GM21619 (cell line): ENCODE results near the gene PCSK2.

ENCODE experiments used
- ATAC-seq: cut with Tn5 transposase; IDR thresholded peaks from one replicate; pipeline ENCODE4 v1.9.1; 2021; ENCODE audit not compliant: unreplicated experiment

Gene PCSK2

DNA sequence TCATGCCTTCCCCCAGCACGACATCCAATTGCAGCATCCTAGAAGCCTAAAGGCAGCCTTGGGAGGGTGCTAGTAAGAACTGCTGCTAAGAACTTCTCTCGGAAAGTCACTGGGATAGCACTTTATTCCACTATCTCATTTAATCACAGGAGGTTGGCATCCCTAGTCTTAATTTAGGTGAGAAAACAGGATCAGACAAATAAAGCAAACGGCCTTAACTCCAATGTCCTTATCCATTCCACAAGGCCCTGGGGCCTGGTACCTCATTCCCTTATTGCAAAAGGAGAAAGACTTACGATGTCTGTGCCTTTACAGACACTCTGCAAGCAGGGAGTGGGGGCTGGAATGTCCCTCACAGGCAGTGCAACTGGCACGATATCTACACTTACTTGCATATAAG lies 243.7 kb downstream of the PCSK2 start:
- no peak for ATAC-seq

- ATAC-seq, result no peak
These were observed 244.1 kb downstream of the PCSK2 start for GRCh38 chr20:17470973-17471372.

DNA sequence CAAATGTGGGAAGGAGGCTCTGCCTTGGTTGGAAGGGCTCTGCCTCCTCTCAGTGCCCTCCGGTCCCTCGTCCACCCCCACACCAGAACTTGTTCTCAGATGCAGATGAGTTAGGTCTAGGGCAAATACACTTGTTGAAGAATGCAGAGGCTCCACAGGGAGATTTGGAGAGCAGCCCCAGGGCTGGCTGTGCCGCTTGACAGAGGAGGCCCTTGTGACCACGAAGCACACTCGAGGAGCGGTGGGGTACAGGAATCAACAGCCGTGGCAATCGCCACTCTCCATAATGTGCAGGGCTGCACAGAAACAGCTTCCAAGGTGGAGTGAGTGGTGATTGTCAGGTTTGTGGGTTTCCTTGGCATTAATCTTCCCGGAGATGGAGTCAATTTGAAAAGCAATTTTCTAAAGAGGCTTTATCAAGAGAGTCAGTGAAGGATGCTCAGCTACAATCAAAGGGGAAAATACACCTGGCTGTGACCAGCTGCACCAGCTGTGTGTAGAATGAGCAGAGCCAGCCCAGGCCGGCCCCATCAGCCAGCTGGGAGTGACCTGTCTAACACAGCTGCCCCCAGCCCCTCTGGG lies 244.9 kb downstream of the PCSK2 start:
- ATAC-seq, result no peak

- no peak for ATAC-seq
These were observed 246.8 kb downstream of the PCSK2 start for GRCh38 chr20:17473659-17474058.

DNA sequence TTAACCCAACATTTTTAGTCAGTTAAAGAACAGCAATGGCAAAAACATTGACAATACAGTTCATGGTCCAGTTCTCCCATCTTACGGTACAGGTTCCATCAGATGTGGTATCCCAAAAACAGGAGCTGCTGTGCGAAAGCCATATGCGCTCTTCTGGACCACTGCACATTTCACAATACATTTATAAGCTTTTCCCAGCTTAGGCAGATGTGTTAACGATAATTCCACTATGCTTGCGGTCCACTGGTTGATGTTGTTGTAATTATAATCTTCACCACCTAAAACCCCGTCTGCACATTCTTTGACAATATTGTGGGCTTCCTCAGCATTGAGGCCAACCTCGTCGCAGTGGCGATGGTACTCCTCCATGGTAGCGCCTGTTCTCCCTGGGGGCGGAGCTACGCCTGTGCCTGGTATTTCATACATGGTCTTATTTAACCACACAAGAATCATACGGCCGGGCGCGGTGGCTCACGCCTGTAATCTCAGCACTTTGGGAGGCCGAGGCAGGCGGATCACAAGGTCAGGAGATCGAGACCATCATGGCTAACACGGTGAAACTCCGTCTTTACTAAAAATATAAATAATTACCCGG lies 252.3 kb downstream of the PCSK2 start:
- ATAC-seq, result no peak

- no peak for ATAC-seq
These were observed 253.9 kb downstream of the PCSK2 start for GRCh38 chr20:17480696-17481095.

DNA sequence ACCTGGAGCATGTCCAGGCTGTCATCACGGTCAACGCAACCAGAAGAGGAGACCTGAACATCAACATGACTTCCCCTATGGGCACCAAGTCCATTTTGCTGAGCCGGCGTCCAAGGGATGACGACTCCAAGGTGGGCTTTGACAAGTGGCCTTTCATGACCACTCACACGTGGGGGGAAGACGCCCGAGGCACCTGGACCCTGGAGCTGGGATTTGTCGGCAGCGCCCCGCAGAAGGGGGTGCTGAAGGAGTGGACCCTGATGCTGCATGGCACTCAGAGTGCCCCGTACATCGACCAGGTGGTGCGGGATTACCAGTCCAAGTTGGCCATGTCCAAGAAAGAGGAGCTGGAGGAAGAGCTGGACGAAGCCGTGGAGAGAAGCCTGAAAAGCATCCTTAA lies 254.8 kb downstream of the PCSK2 start:
- no peak for ATAC-seq

DNA sequence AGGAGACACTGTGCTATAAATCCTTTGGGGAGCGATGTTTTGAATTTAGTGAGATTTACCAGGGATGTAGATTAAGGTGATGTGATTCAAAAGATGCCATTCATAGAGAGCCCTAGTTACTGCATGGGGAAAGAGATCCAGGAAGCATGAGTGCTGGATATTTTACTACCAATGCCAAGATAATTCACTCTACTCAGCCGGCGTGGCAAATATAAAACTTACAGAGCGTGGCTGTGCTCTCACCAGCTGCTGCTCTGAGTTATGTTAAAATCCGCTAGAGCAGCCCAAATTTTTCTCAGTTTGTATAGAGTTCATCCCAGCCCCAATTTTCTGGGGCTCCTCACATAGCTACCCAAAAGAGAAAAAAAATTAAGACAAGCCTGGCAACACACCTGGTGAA lies 255.7 kb downstream of the PCSK2 start:
- ATAC-seq, result no peak

DNA sequence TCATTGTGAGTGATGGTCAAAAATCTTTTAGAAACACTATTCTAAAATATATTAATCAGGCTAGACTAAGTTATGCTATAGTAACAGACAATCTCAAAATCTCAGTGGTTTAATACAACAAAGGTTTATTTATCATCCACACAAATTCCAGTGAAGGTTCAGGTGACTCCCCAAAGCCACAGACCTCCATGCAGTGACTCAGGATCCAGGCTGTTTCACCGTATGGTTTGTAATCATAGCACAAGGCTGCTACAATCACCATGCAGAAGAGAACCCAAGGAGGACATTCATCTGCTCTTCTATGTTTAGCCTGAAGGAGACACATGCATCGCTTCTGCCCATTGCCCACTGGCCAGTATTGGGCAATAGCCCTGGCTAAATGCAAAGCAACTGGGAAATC lies 258.2 kb downstream of the PCSK2 start:
- no peak for ATAC-seq

DNA sequence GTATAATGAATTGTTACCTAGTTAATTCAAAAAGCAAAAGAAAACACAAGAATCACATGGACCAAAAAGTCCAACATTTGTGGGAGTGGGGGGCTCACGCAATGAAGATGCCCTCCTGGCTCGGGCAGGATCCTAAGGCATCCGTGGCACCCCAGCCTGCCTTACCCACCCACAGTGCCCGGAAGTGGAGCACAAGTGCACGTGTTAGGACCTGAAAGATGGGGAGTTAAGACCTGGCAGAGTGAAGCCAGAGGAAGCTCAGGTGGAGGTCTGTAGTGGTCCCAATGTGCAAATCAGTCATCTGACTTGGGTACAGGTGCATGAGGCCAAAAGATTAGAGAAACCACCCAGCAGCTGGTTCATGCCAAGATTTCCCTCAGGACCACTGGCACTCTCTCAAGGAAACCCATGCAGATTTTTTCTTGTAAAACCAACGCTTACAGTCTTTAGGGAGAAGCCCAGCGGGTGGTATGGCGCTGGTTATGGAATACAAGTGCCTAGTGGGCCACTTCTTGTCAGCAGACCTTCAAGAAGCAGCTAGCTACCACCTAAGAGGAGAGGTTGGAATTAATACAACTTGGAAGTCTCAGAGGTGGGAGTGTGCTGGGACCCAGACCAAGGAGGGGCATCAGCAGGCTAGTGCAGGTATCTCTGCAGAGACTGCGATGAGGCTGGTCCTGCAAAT lies 262.2 kb downstream of the PCSK2 start:
- ATAC-seq, result no peak

GRCh38 chr20:17490501-17490900 lies 263.7 kb downstream of the PCSK2 start:
- no peak for ATAC-seq

- no peak for ATAC-seq
These were observed 264.2 kb downstream of the PCSK2 start for GRCh38 chr20:17491041-17491440.

- ATAC-seq, result no peak
These were observed 264.6 kb downstream of the PCSK2 start for GRCh38 chr20:17491488-17491887.

DNA sequence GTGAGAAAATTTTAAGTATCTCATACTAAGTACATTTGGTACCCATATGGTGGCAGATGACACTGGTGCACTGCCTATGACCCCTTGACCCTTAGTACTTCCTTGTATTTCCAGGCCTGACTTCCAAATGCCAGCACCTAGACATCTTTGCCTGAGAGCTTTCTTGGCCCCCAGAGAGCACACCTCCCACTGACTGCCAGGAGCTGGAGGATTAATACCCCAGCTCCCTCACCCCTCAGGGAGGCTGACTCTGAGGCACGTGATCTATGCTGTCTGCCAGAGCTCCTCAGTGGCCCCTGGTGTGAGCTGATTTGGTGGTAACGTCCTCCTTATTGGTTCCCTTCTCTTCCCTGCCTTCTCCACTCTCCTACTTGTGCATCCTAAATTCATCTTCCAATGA lies 266.3 kb downstream of the PCSK2 start:
- no peak for ATAC-seq

DNA sequence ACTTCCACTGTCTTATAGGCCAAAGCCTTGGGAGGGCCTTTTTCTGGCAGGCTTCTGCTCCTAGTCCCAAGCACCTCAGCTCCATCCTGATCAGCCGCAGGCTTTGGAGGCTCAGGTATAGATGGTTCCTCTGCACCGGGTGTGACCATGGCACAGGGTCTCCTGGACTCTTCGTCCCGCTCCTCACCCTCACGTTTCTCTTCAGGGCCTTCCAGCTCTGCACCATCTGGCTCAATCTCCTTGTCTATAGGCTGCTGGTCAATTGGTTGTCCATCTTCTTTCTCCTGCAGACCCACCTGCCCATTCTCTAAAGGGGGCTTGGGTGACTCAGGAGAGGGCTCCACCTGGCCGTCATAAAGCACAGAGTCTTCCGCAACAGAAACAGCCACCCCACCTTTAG lies 267.4 kb downstream of the PCSK2 start:
- ATAC-seq, result no peak

DNA sequence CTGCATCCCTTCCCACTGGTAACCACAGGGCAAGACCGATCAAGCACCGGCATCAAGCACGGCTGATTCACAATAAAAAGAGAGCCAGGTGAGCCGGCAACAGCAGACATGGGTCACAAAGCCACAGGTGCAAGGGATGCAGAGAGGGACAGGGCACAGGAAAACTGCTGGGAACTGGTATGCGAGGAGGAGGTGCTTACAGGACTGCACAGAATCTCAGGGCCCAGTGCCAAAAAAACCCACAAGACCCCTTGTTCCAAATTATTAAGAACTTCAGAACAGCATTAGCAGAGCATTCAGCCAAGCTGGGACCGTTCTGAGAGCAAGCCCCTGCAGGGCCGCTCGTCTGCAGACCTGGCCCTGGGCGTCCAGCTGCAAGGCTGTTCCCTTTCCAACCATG lies 269.0 kb downstream of the PCSK2 start:
- no peak for ATAC-seq

DNA sequence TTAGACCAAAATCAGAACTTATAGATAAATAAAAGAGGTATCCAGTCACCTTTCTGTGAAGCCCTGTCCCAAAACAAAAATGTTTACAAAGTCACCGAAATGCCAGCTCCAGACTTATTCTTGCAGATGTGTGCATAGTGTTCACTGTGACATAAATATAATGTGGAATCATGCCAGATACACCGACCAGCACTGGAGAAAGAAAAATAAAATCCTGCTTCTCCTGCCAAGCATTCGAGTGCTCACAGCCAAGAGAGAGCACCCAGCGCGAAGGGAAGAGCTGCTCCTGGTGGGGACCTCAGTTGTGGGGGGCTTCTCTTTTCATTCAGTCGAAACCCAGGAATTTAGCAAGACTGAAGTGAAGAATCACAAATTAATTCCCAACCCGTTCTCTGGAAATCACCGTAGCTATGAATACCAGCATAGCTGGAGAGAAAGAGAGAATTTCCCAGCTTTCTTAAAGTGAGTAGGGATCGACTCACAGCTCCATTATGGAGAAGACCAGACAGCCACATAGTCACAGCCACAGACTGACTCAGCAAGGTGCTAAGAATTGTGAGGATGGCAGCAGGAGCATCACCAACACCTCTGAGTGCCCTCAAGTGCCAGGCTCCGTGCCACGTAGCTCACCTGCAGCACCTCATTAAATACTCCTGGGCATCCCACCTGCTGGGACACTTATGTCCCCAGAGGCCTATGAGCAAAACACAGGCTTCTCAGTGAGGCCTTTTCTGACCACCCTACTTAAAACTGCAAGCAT lies 271.2 kb downstream of the PCSK2 start:
- ATAC-seq, result no peak

GRCh38 chr20:17498641-17499040 lies 271.8 kb downstream of the PCSK2 start:
- no peak for ATAC-seq

GRCh38 chr20:17499041-17499440 lies 272.2 kb downstream of the PCSK2 start:
- ATAC-seq, result no peak

DNA sequence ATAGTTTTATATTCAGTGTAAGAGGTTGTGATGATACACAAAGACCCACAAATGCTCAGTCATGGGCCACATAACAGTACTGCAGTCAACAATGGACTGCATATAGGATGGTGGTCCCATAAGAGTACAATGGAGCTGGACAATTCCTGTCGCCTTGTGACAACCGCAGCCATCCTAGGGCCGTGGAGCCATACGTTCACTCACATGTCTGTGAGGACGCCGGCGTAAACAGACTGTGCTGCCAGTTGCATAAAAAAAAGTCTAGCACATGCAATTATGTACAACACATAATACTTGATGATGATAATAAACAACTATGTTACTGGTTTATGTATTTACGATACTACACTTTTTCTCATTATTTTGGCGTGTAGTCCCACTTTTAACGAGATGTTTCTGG lies 273.4 kb downstream of the PCSK2 start:
- ATAC-seq, result no peak

DNA sequence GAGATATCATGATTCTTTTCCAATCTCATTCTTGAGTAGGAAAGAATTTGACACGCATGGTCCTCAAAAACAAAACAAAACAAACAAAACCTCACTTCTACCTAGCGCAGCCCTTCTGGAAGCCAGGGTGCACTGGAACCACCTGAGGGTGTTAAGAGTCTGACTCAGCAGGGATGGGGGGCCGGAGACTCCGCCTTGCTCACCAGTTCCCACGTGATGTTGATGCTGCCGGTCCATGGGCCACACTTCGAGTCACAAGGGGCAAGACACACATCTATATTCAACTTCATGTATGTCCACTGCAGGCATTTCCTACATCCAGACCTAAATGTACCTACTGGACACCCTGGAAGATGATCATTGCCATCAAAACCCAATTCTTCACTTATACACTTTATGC lies 274.0 kb downstream of the PCSK2 start:
- ATAC-seq, result no peak

GRCh38 chr20:17501701-17502100 lies 274.9 kb downstream of the PCSK2 start:
- ATAC-seq, result no peak
